ENCODE measurements around the gene ACOD1.
A peak's percentile ranks its signal among the peaks of the same experiment; 100 is the strongest.

The ACOD1 gene

DNA sequence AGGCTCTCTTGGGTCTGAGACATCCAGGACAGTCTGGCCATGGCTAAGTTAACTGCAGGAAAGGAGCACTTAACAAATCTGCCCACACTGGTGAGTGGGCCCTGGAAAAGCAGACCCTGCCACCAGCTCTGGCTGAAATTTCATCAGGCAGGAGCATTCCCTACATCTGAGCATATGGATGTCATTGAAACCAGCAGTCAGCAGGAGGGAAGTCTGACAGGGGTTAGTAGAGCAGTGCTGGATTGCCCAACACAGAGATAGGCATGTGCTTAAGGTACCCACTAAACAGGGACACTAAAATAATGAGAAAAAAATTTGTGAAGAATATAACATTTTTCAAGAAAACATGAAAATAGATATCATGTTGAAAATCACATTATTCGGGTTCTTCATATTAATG is 13.6 kb upstream of the ACOD1 start:
- TF ChIP-seq, protein P1, sequence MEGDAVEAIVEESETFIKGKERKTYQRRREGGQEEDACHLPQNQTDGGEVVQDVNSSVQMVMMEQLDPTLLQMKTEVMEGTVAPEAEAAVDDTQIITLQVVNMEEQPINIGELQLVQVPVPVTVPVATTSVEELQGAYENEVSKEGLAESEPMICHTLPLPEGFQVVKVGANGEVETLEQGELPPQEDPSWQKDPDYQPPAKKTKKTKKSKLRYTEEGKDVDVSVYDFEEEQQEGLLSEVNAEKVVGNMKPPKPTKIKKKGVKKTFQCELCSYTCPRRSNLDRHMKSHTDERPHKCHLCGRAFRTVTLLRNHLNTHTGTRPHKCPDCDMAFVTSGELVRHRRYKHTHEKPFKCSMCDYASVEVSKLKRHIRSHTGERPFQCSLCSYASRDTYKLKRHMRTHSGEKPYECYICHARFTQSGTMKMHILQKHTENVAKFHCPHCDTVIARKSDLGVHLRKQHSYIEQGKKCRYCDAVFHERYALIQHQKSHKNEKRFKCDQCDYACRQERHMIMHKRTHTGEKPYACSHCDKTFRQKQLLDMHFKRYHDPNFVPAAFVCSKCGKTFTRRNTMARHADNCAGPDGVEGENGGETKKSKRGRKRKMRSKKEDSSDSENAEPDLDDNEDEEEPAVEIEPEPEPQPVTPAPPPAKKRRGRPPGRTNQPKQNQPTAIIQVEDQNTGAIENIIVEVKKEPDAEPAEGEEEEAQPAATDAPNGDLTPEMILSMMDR (IDR thresholded peaks at IDR 0.05; ENCODE audit: poor library complexity, severe bottlenecking), result no peak
- no peak overlapping the region for H3K4me3 ChIP-seq (ENCODE audit: severe bottlenecking)
- no peaks in the 10 kb centered on the region for H3K27me3 ChIP-seq (ENCODE audit: insufficient read depth, poor library complexity, severe bottlenecking)
- no peak overlapping the region for H3K27ac ChIP-seq (ENCODE audit: poor library complexity, severe bottlenecking)
- no peaks in the 10 kb centered on the region for H3K9me3 ChIP-seq (ENCODE audit: severe bottlenecking)
- peaks cover 22% of the 10 kb centered on the region for H3K4me1 ChIP-seq (ENCODE audit: insufficient read depth, poor library complexity, severe bottlenecking)
- DNase-seq (ENCODE audit: low spot score), result no peak
- H3K36me3 ChIP-seq (ENCODE audit: low read depth), result no peaks in the 10 kb centered on the region
- no peak for ATAC-seq (ENCODE audit: low read depth)

DNA sequence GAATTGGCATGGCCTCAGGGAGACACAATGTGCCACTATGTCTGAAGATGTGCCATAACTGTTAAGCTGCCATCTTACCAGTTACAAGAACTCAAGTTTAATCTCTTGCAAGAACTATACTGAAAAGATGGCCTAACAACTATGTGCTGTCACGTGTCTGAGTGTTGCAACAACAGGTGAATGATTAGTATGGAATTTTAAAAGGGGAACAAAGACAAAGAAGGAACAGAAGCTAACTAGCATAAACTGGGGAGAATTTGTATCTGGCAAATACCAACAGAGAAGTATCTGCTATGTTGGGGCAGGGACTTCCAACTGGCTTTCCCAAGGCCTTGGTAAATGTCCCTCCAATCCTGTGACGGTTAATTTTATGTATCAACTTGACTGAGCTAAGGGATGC is 11.5 kb upstream of the ACOD1 start:
- H3K4me3 ChIP-seq (ENCODE audit: severe bottlenecking), result no peak overlapping the region
- peaks cover 22% of the 10 kb centered on the region for H3K4me1 ChIP-seq (ENCODE audit: insufficient read depth, poor library complexity, severe bottlenecking)
- no peaks in the 10 kb centered on the region for H3K9me3 ChIP-seq (ENCODE audit: severe bottlenecking)
- DNase-seq (ENCODE audit: low spot score), result no peak
- TF ChIP-seq, protein P1 (IDR thresholded peaks at IDR 0.05; ENCODE audit: poor library complexity, severe bottlenecking), result no peak
- no peaks in the 10 kb centered on the region for H3K36me3 ChIP-seq (ENCODE audit: low read depth)
- H3K27me3 ChIP-seq (ENCODE audit: insufficient read depth, poor library complexity, severe bottlenecking), result no peaks in the 10 kb centered on the region
- peak overlapping the region; percentile 58 for H3K27ac ChIP-seq (ENCODE audit: poor library complexity, severe bottlenecking)
- ATAC-seq (ENCODE audit: low read depth), result no peak

DNA sequence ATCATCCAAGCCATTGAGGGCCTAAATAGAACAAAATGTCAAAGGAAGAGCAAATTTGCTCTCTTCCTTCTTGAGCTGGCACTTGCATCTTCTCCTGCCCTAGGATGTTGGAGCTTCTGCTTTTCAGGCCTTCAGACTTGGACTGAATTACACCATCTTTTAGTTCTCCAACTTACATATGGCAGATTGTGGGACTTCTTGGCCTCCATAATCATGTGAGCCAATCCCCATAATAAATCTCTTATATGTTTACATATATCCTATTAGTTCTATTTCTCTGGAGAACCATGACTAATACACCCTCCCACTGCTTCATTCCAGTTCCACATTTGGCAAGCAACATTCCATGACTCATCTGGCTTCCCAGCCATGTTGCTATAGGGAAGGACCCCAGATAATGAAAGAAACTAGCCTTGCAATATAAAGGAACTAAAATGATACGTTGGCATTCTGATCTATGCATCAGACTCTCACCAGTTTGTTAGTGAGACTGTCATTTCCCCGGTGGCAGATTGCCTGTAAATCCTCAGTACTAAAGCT is 11.0 kb upstream of the ACOD1 start:
- TF ChIP-seq, protein P1 (IDR thresholded peaks at IDR 0.05; ENCODE audit: poor library complexity, severe bottlenecking), result no peak
- Histone ChIP-seq H3K9me3 (ENCODE audit: severe bottlenecking) (no peaks in the 10 kb centered on the region), H3K4me1 (ENCODE audit: insufficient read depth, poor library complexity, severe bottlenecking) (peaks cover 22% of the 10 kb centered on the region), H3K27ac (ENCODE audit: poor library complexity, severe bottlenecking) (peak overlapping the region; percentile 58), H3K36me3 (ENCODE audit: low read depth) (no peaks in the 10 kb centered on the region), H3K4me3 (ENCODE audit: severe bottlenecking) (no peak overlapping the region), H3K27me3 (ENCODE audit: insufficient read depth, poor library complexity, severe bottlenecking) (no peaks in the 10 kb centered on the region)
- DNase-seq (ENCODE audit: low spot score) (peak; percentile 54), ATAC-seq (ENCODE audit: low read depth) (peak; percentile 96)

DNA sequence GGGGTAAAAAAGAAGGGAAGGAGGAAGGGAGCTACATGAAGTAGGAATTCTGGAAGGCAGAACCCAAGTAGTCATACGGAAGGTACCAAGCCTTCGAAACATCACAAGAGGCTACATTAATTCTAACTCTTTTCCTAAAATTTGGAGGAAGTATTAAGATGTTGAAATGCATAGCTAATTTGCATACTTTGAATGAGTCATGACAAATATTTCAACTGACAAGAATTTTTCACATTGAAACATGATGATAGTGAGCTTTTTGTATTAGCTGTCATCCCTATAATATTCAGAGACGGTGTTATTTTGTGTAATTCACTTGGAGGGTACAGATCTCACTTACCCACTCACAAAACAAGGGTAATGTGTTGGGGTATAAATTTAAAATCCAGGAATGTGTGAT is 9.1 kb upstream of the ACOD1 start:
- Histone ChIP-seq H3K27me3 (ENCODE audit: insufficient read depth, poor library complexity, severe bottlenecking) (no peaks in the 10 kb centered on the region), H3K4me1 (ENCODE audit: insufficient read depth, poor library complexity, severe bottlenecking) (peaks cover 22% of the 10 kb centered on the region), H3K36me3 (ENCODE audit: low read depth) (no peaks in the 10 kb centered on the region), H3K9me3 (ENCODE audit: severe bottlenecking) (no peaks in the 10 kb centered on the region), H3K4me3 (ENCODE audit: severe bottlenecking) (no peak overlapping the region), H3K27ac (ENCODE audit: poor library complexity, severe bottlenecking) (peak overlapping the region; percentile 11)
- TF ChIP-seq, protein P1 (IDR thresholded peaks at IDR 0.05; ENCODE audit: poor library complexity, severe bottlenecking), result no peak
- DNase-seq (ENCODE audit: low spot score) (no peak), ATAC-seq (ENCODE audit: low read depth) (peak; percentile 56)

DNA sequence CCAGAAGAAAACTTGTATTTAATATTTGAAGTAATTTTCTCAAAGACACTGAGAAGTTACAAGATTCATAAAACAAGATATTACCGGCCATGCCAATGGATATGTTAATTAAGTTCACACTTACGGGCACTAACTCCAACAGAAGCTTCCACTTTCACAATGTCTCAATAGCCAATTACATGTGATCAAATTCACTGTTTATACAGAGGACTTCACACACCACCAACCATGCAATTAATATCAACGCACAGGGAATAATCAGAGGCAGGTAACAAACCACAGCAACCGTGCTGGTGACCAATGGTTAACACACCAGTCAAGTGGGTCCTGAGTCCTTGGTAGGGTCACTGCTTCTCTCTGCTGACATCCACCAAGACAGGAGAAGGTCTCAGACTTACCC is 5.9 kb upstream of the ACOD1 start:
- Histone ChIP-seq H3K27ac (ENCODE audit: poor library complexity, severe bottlenecking) (no peak overlapping the region), H3K27me3 (ENCODE audit: insufficient read depth, poor library complexity, severe bottlenecking) (no peaks in the 10 kb centered on the region), H3K4me3 (ENCODE audit: severe bottlenecking) (no peak overlapping the region), H3K36me3 (ENCODE audit: low read depth) (no peaks in the 10 kb centered on the region), H3K9me3 (ENCODE audit: severe bottlenecking) (no peaks in the 10 kb centered on the region), H3K4me1 (ENCODE audit: insufficient read depth, poor library complexity, severe bottlenecking) (peaks cover 21% of the 10 kb centered on the region)
- no peak for ATAC-seq (ENCODE audit: low read depth)
- TF ChIP-seq, protein P1 (IDR thresholded peaks at IDR 0.05; ENCODE audit: poor library complexity, severe bottlenecking), result no peak
- DNase-seq (ENCODE audit: low spot score), result no peak
